GF-D8 (cell line): Measurements from ENCODE around the gene GPR156.
"Not testable (repeated sequence)": the region's sequence is repeated elsewhere in the genome, so short reads cannot be mapped to it uniquely, and the experiment has no call there.

Experiments used
- DNase-seq: peaks from one replicate; lab custom pipeline; 2025; lab: John Stamatoyannopoulos, UW

GPR156 gene

DNA sequence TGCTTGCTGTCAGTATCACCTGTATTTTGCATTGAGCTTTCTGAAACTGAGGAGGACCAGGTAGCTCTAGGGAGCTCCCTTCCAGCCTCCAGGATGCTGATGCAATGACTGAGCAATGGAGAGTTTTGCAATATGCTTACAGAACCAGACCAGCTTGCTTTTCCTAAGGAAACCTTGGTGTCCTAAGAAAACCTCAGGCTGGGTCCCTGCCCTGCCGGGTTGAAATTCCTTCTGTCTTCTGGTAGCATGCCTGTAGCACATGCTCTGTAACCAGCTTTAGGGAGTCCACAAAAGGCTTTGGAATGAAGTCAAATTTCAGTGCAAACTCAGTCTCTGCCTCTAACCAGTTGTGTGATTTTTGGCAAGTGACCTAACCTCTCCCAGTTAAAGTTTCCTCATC lies 125.0 kb downstream of the GPR156 start:
- no peak for DNase-seq

DNA sequence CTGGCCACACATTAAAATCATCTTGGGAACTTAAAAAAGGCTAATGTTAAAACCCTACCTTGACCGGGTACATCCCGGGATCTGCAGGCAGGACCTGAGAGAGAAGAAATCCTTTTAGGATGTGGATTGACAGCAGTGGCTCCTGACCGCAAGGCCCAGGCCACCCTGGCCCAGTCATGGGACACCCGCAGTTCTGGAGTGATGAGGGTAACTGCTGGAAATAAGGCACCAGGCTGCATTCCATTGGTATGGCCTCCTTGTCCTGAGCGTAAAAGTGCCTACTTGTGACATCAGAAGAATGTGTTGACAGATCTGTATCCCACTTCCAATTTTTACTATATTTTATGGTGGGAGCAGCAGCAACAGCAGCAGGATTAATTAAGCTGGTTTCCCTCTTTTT lies 127.3 kb downstream of the GPR156 start:
- DNase-seq: no peak

- no peak for DNase-seq
Observed at GRCh38 chr3:120157113-120157512, 127.9 kb downstream of the GPR156 start.

- no peak for DNase-seq
Observed at GRCh38 chr3:120156699-120157098, 128.3 kb downstream of the GPR156 start.

DNA sequence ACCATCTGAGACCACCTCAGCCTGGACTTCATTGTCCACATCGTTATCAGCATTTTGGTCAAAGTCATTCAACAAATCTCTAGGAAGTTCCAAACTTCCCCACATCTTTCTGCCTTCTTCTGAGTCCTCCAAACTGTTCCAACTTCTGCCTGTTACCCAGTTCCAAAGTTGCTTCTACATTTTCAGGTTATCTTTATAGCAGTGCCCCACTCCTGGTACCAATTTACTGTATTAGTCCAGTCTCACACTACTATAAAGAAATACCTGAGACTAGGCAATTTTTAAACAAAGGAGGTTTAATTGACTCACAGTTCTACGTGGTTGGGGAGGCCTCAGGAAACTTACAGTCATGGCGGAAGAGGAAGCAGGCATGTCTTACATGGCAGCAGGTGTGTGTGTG lies 129.3 kb downstream of the GPR156 start:
- not testable (repeated sequence) for DNase-seq

DNA sequence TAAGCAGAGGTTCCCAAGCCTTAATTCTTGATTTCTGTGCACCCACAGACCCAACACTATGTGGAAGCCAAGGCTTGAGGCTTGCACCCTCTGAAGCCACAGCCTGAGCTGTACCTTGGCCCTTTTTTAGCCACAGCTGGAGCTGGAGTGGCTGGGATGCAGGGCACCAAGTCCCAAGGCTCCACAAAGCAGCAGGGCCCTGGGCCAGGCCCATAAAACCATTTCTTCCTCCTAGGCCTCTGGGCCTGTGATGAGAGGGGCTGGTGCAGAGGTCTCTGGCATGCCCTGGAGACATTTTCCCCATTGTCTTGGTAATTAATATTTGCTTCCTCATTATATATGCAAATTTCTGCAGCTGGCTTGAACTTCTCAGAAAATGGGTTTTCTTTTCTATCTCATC lies 129.9 kb downstream of the GPR156 start:
- no peak for DNase-seq

DNA sequence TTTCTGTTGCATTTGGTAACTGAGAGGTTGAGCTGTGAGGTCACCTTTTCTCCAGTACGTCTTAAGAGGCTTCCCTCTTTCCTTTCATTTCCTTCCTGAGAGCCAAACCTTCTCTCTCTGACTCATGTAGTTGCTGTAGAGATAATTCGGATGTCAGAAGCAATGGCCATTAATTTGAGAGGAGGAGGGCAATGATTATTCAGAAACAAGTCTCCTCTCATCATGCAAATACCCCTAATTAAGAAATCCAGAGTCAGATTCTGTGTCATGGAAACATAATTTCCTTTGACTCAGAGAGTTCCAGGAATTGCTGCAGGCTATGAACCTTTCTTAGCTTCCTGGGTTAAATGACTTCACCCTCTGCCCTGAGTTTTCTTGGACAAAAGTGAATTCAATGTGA lies 131.7 kb downstream of the GPR156 start:
- DNase-seq: no peak

DNA sequence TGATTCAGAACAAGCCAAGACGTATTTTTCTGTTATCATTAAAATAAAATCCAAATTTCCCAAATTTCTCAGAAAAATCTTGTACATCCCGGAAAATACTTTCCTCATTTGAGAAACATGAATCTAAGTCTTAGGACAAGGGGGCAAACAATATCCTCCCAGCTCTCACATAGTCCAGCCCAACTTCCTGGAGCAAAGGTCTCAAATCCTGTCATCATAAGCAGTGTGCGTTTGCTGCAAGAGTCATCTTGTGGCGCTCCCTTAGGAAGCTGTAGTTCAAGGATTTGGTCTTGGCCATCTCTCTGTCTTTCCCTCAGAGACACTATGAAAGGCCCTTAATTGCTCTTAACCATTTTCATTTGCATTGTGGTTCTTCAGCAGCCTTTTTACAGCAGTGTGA lies 133.2 kb downstream of the GPR156 start:
- no peak for DNase-seq

GRCh38 chr3:120148187-120148949 lies 136.7 kb downstream of the GPR156 start:
- no peak for DNase-seq

GRCh38 chr3:120147072-120147871 lies 137.8 kb downstream of the GPR156 start:
- DNase-seq: no peak

DNA sequence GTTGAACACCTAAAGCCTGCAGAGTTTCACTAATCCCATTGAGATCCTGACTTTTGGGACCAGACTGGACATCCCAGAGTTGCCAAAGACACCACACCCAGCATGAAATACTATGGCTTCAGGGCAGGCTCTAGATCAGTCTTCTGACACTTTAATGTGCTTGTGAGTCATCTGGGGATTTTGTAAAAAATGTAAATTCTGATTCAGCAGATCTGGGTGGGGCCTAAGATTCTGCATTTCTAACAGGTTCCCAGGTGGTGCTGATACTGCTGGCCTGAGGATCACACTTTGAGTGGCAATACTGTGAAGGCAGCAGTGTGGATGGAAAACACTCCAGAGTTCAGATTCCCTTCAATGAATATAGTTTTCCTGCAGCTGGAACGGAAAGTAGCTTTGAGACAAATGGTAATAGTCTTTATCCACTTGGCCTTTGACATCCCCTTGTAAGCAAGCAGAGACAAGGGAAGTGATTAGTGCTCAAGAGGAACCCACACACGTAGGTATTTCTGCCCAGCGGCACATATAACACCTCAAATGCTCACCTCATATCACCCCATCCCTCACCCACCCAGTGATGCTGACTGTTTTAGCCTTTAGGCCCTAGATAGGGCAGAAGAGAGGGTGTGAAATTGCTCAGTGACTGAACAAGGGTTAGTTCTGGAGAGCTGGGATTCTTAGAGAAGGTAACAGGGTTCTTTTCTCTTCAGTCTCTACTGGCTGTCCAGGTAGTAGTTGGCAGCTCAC lies 139.3 kb downstream of the GPR156 start:
- DNase-seq: no peak

DNA sequence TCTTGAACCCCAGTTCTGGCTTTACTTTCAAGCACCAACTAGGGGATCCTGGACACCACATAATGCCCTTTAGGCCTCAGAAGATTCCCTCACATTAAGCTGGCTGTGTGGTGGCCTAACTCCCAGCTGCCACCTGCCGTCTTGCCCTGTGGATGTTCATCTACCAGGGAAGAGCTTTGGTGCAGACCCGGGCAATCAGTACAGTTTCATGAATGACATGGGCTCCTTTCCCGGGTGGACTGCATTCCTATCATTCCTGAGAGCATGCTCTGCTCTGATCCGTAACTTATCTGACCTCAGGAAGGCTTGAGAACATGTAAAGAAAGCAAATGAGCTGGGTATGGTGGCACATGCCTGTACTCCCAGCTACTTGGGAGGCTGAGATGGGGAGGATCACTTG lies 140.8 kb downstream of the GPR156 start:
- no peak for DNase-seq

DNA sequence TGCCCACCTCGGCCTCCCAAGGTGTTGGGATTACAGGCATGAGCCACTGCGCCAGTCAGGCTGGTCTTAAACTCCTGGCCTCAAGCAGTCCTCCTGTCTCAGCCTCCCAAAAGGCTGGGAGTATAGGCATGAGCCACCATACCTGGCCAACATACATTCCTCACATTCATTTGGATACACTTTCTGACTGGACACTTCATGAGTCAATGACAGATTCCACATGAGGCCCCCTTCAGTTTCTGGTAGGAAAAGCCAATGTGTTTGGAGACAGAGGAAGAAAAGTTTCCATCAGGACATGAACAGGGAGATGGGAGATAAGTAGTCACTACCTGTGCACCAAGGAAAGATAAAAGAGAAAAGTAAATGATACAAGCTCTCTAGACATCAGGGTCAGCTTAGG lies 141.3 kb downstream of the GPR156 start:
- DNase-seq: no peak

GRCh38 chr3:120142236-120142635 lies 142.8 kb downstream of the GPR156 start:
- DNase-seq: no peak

- DNase-seq: no peak
Observed at GRCh38 chr3:120140098-120140742, 144.8 kb downstream of the GPR156 start.

- no peak for DNase-seq
Observed at GRCh38 chr3:120139140-120139539, 145.9 kb downstream of the GPR156 start.

DNA sequence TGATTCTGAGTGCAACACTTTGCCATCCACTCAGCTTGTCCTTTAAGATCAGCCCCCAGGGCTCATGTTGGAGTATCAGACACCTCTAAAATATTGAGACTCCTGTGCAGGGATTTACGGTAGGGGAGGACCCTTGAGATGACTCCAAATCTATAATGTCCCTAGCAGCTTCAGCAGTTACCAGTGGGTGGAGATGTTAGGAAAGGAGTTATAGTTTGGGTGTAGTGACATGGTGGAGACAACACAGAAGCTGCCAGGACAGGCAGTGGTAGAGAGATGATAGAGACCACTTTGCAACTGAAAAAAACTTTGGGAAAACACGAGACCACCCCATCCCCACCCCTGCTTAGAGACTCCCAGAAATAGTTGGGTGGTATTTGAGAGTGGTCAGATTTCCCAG lies 147.5 kb downstream of the GPR156 start:
- no peak for DNase-seq

DNA sequence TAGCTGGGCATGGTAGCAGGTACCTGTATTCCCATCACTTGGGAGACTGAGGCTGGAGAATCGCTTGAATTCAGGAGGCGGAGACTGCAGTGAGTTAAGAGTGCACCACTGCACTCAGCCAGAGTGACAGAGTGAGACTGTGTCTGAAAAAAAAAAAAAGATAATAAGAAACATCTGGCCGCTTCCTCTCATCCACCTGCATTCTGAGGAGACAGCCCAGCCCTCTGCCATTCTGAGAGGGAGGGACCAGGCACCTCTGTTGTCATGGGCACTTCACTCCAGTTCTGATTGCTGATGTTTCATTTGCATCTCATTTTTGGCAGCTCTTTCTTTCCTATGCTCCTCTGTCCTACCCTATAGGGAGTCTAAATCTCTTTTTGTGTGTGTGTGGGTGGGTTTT lies 154.4 kb downstream of the GPR156 start:
- DNase-seq: no peak

DNA sequence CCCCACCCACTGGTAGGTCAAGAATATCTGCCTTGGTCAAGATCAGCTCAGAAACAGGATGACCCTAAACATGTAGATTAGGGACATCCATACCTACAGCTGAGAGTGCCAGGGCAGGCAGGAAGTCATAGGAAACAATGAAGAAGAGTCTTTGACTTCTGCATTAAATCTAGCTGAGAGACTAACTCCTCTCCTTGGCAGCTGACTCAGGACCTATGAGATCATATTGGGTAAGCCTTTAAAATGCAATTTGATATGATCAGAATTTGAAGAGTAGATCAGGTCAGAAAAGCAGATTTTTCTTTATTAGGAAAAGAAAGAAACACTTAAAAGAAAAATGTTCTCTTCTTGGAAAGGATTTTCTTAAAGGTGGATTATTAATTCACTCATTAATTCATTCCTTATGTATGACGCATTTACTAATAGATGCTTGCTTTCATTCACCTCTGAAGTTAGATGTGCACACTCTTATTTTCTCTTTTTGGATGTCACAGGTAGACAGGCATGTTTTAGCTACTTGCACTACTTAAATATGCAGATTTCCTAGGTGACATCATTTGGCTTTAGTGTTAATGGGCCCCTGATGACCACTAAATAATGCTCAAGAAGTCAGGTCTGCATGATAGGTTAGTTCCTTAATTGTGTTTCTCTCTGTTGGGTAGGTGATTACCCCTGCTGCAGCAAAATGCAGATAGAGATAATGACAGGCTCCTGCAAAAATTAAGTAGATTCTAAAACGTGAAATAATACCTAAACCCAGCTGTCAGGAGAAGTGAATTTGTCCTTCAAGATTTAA lies 155.1 kb downstream of the GPR156 start:
- no peak for DNase-seq

- no peak for DNase-seq
Observed at GRCh38 chr3:120129051-120129450, 156.0 kb downstream of the GPR156 start.

GRCh38 chr3:120125992-120126391 lies 159.0 kb downstream of the GPR156 start:
- no peak for DNase-seq
